GM21528 (cell line): ENCODE measurements around the gene ITPK1.
"Not testable (repeated sequence)": the region's sequence is repeated elsewhere in the genome, so short reads cannot be mapped to it uniquely, and the experiment has no call there.

Source experiments
- ATAC-seq: cut with Tn5 transposase; IDR thresholded peaks from one replicate; pipeline ENCODE4 v1.9.1; 2021; ENCODE audit warnings: mild to moderate bottlenecking, moderate library complexity; ENCODE audit not compliant: unreplicated experiment, low FRiP score

ITPK1 gene

GRCh38 chr14:93106541-93107156 is 9.1 kb downstream of the ITPK1 start:
- ATAC-seq = no peak

DNA sequence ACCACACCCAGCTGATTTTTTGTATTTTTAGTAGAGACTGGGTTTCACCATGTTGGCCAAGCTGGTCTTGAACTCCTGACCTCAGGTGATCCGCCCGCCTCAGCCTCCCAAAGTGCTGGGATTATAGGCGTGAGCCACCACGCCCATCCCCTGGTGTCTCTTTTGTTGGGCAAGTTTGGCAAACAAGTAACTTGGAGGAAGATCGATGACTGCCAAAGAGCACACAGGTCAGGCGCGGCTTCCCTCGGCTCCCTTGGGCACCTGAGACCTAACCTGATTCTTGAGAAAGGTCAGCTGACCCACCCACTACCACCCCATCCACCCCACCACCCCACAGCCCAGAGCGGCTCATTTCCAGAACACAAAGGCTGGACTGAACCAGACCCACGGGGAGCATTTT is 9.9 kb downstream of the ITPK1 start:
- not testable (repeated sequence) for ATAC-seq

- no peak for ATAC-seq
Measured at GRCh38 chr14:93105362-93105761, 10.4 kb downstream of the ITPK1 start.

DNA sequence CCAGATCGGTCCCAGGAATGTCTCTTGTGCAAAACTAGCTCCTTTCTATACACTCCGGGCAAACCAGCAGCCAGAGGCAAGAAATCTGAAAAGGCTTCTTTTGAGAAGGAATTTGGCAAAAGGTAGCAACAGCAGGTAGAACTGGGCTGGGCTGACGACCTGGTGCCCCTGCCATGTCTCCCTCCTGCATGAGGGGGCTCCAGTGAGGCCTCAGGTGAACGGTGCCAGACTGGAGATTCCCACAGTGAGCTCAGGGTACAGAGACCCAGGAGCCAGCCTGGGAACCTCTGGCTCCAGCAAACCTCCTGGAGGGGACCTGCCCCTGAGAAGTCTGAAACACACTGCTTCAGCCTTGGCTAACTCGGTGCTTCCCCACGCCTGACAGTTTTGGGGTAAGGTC is 10.8 kb downstream of the ITPK1 start:
- no peak for ATAC-seq

- peak; percentile 92 for ATAC-seq
Measured at GRCh38 chr14:93103392-93104080, 12.2 kb downstream of the ITPK1 start.

DNA sequence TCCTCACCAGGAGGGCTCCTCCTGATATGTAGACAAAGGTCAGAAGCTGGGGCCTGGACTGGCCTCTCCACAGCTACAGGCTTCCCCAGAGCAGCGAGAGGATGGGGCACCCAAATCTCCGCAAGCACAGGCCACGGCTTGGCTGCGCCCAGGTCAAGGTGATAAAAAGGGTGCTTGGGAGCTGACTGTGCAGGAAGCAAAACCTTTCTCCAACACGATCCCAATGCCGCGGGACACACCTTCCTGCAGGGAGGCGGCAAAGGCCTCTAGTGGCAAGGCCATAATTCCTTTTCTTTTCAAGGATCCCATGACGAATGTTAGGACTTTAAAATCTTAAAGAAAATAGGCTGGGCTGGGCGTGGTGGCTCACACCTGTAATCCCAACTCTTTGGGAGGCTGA is 13.6 kb downstream of the ITPK1 start:
- ATAC-seq = no peak

DNA sequence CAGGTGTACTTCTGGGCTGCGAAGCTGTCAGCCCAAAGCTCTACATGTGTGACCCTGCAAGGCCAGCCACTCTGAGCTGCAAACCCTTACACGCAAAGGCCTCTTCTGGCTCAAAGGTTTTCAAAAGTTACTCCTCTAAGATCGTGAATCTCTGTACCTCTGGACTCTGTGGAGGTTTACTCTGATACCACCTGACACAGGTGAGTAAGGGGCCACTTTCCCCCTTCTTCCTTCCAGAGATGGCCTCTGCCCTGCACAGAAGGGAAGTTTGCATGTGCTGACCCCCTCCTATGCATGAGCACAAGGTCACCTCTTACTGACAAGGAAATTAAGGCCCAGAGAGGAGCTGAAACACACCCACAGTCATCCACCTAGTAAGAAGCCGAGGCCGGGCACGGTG is 14.5 kb downstream of the ITPK1 start:
- no peak for ATAC-seq

- ATAC-seq = no peak
Measured at GRCh38 chr14:93100570-93100969, 15.2 kb downstream of the ITPK1 start.

- ATAC-seq = no peak
Measured at GRCh38 chr14:93100100-93100499, 15.6 kb downstream of the ITPK1 start.

DNA sequence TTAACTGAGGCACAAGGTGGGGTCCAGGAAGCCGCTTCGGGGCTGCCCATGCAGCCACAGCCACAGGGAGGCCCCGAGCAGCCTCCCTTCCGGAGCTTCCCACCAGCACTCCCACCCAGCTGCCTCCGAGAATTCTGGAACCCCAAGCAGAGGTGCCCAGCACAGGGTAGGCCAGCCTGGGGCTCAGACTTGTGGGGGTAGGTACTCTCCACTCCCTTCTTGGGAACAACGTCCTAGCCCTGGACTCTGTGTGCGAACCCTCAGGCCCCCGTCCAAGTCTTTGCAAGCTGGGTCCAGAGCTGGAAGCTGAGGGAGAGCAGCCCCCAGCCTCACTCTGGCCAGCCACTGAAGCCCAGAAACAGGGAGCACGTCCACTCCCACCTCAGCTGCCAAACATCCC is 16.1 kb downstream of the ITPK1 start:
- ATAC-seq = no peak

DNA sequence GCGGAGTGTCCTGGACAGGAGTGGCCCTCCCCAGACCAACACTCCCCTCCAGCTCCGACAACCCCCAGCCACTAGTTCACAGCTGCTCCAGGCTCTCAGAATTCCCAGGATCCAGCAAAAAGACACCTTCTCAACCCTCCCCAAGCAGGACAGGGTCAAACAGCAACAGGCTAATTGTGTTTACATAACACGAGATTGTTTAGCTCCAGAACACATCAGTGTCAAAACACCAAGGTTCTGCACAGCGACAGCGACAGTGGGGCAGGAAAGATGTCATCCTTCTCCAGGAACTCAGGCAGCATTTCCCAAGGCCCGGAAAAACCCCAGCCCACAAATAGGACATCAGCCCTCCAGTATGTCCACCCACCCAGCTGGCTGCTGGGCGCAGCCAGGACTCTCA is 16.5 kb downstream of the ITPK1 start:
- ATAC-seq = no peak

DNA sequence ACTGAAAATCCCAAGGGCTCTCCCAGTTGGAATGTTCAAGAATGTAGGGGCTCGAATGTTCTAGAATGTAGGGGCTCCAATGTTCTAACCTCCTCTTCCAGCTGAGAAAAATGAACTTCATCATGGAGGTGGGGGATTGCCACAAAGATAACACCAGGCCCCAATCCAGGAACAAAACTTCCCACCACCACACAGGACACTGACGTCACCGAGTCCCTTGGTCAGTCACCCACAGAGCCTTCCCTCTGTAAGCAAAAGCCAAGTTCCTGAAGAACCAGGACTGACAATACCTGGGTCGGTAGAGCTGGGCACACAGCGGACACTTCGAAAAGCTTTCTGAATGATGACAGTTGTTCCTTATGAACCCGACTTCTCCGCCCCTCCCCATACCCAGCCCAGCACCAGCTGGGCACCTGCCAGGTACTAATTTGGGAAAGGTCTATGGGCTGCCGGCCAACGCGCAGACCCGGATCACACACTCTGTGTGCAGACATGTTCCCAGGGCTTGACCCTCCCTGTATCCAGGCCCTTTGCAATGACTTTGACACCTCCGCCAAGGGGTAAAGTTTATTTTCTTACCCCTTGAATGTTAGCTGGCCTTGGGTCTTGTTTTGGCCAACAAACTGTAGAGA is 18.9 kb downstream of the ITPK1 start:
- no peak for ATAC-seq

DNA sequence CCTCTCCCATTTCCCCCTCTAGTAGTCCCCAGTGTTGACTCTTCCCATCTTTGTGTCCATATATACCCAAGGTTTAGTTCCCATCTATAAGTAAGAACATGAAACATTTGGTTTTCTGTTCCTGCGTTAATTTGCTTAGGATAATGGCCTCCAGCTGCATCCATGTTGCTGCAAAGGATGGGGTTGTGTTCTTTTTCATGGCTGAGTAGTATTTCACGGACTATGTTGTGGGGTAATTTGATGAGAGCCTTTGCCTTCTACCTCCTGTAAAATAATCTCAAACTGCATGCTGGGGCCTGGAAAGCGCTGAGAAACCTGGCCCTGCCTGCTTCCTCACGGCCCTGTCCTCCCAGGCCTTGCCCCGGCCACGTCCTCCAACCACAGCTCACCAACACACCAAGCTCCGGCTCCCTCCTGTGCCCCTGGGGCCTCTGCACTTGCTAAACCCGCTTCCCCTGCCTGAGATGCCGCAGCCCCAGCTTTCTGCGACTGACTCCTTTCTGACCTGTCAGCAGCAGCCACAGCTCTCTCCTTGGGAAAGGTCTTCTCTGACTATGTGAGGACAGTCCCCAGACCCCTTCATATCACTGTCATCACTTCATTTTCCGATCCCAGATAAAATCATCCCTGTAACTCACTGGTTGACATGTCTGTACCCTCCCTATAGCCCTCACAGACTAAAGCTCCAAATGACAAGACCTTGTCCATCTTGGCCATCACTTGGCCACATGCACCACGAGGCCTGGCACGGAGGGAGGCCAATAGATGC is 19.8 kb downstream of the ITPK1 start:
- no peak for ATAC-seq

DNA sequence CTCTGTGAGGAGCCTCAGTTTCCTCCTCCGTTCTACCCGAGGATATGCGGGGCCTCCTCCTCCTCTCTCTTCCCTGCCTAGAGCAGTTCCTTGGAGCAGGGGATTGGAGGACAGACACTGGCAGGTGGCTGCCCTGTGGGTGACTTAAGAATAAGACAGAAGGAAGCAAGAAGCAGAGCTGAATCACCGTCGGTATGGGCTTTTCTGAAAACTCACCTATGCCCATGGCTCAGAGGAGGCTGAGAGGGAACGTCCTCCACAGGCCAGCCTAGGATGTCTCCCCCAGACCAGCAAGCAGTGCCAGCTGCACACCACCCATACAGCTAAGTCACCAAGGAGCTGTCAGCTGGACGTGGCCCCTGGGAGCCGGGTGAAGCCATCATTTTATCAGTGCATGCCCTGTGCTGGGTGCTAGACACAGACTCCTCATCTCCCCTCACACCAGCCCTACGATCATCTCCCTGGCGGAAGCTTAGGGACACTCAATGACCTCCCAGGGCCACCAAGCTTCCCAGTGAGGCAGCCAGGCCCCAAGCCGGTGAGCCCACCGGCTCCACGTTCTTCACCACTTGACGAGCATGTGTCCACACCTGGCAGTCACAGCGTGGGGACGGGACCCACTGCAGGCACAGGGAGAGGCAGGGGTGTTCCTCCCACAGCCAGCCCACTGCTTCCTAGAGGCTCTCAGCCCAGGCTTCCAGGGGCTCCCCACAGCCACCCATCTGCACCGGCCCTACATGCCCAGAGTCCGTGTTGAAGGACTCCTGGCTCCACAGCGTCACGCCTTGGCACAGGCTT is 21.4 kb downstream of the ITPK1 start:
- ATAC-seq = no peak

- ATAC-seq = no peak
Measured at GRCh38 chr14:93092606-93093556, 22.8 kb downstream of the ITPK1 start.

- no peak for ATAC-seq
Measured at GRCh38 chr14:93091666-93092065, 24.1 kb downstream of the ITPK1 start.

- ATAC-seq = no peak
Measured at GRCh38 chr14:93090826-93091555, 24.7 kb downstream of the ITPK1 start.

- no peak for ATAC-seq
Measured at GRCh38 chr14:93089521-93090269, 26.0 kb downstream of the ITPK1 start.
